Adipocyte (in vitro differentiated cells): ENCODE data around the gene FCHSD2.

Source experiments
- DNase-seq: peaks from one replicate; pipeline ENCODE4 v3.0.0-alpha.2; 2015; ENCODE audit warnings: low read depth
- H3K27me3 ChIP-seq: replicated peaks from 2 replicates; pipeline ENCODE4 v1.7.0; 2013; ENCODE audit warnings: mild to moderate bottlenecking, low read length, moderate library complexity; ENCODE audit not compliant: control insufficient read depth, insufficient read depth
- H3K36me3 ChIP-seq: 2 replicates; pipeline ENCODE4 v1.7.0; 2013; ENCODE audit warnings: low read length, mild to moderate bottlenecking, moderate library complexity; ENCODE audit not compliant: control insufficient read depth, insufficient read depth, severe bottlenecking
- H3K4me1 ChIP-seq: 2 replicates; pipeline ENCODE4 v1.7.0; 2013; ENCODE audit warnings: mild to moderate bottlenecking, low read length, moderate library complexity; ENCODE audit not compliant: control insufficient read depth, insufficient read depth
- H3K4me3 ChIP-seq: 2 replicates; pipeline ENCODE4 v1.7.0; 2013; ENCODE audit warnings: mild to moderate bottlenecking, low read length, moderate library complexity
- H3K9ac ChIP-seq: 2 replicates; pipeline ENCODE4 v1.7.0; 2013; ENCODE audit warnings: mild to moderate bottlenecking, low read length, moderate library complexity
- H3K9me3 ChIP-seq: 2 replicates; pipeline ENCODE4 v1.7.0; 2013; ENCODE audit warnings: mild to moderate bottlenecking, low read length, moderate library complexity; ENCODE audit not compliant: control insufficient read depth

The FCHSD2 gene

DNA sequence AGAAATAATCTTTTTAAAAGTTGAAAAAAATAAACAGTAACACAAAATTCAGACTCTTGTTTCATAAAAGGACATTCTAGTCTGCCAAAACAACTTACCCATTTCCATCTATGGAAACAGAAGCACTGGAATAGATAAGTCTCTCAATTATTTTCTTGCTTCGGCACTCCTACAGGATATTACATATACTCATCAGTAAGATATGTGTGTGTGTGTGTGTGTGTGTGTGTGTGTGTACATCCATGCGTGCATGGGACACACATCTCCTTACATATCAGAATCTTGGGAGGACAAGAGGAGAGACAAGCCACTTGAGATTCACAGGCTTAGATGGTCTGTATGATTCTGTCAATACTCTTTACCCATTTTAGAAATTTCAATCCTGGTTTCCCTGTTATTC is 183.3 kb downstream of the FCHSD2 start:
- peaks cover 8% of the 10 kb centered on the region for H3K4me1 ChIP-seq
- H3K9me3 ChIP-seq, result no peaks in the 10 kb centered on the region
- H3K9ac ChIP-seq, result no peak overlapping the region
- no peaks in the 10 kb centered on the region for H3K27me3 ChIP-seq
- no peaks in the 10 kb centered on the region for H3K36me3 ChIP-seq
- no peak overlapping the region for H3K4me3 ChIP-seq
- DNase-seq, result no peak

GRCh38 chr11:72955466-72955865 is 186.7 kb downstream of the FCHSD2 start:
- Histone ChIP-seq H3K9ac (no peak overlapping the region), H3K9me3 (no peaks in the 10 kb centered on the region), H3K36me3 (no peaks in the 10 kb centered on the region), H3K27me3 (no peaks in the 10 kb centered on the region), H3K4me1 (peaks cover 10% of the 10 kb centered on the region), H3K4me3 (no peak overlapping the region)
- DNase-seq, result no peak

DNA sequence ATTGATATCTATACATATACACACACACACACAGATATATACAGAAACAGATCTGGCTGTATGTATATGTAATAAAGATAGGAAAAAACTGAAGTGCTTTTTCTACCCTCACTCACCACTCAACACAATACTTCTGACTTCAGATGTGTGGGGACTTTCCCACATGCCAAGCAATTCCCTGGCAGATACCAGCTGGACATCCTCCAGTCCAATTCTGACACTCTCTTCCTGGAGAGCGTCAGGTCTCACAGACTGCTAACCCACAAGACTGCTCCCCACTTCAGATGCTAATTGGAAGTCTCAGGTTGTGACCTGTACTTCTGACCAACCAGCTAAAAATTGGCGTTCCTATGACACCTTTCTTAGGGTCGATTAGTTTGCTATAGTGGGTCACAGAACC is 187.3 kb downstream of the FCHSD2 start:
- H3K36me3 ChIP-seq, result no peaks in the 10 kb centered on the region
- DNase-seq, result no peak
- H3K9ac ChIP-seq, result no peak overlapping the region
- no peak overlapping the region for H3K4me3 ChIP-seq
- H3K4me1 ChIP-seq, result peaks cover 10% of the 10 kb centered on the region
- no peaks in the 10 kb centered on the region for H3K27me3 ChIP-seq
- H3K9me3 ChIP-seq, result no peaks in the 10 kb centered on the region

DNA sequence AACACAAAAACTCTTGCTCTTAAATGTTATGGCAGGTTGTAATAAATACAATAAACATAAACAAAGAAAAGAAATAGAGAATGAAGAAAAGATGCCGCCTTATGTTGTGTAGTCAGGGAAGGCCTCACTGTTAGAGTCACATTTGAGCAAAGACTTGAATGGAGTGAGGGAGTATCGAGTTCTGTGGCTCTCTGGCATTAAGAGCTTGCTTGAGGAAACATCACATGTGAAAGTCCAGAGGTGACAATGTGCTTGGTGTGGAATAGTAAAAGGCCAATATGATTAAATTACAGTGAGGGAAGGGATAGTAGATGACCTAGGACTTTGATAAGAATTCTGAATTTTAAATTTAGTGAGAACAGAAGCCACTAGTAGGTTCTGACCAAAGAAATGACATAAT is 188.5 kb downstream of the FCHSD2 start:
- DNase-seq, result no peak
- Histone ChIP-seq H3K27me3 (no peaks in the 10 kb centered on the region), H3K36me3 (no peaks in the 10 kb centered on the region), H3K9me3 (no peaks in the 10 kb centered on the region), H3K4me1 (peaks cover 10% of the 10 kb centered on the region), H3K9ac (no peak overlapping the region), H3K4me3 (no peak overlapping the region)

DNA sequence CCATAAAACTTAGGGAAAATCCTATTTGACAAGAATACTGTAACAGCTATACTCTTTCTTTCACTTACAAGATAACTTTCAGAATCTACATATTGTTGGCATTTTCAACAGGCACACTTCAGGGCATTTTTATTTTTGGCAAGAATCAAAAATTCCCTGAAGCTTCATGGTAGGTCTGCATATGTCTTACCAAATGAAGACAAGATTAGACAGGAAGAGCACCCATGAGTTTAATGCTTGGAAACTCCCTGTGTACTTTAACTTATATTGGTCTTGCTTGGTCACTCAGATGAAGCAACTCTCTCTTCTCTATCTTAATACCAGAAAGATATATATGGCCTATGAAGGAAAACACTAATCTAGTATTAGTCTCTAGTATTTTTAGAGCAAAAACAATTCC is 190.2 kb downstream of the FCHSD2 start:
- H3K27me3 ChIP-seq, result no peaks in the 10 kb centered on the region
- H3K36me3 ChIP-seq, result no peaks in the 10 kb centered on the region
- no peaks in the 10 kb centered on the region for H3K9me3 ChIP-seq
- H3K9ac ChIP-seq, result no peak overlapping the region
- DNase-seq, result no peak
- H3K4me3 ChIP-seq, result no peak overlapping the region
- peaks cover 10% of the 10 kb centered on the region for H3K4me1 ChIP-seq

- no peaks in the 10 kb centered on the region for H3K9me3 ChIP-seq
- peaks cover 10% of the 10 kb centered on the region for H3K4me1 ChIP-seq
- no peak overlapping the region for H3K4me3 ChIP-seq
- no peak for DNase-seq
- H3K9ac ChIP-seq, result no peak overlapping the region
- H3K36me3 ChIP-seq, result no peaks in the 10 kb centered on the region
- H3K27me3 ChIP-seq, result no peaks in the 10 kb centered on the region
Observed at GRCh38 chr11:72951193-72951592, 190.9 kb downstream of the FCHSD2 start.

DNA sequence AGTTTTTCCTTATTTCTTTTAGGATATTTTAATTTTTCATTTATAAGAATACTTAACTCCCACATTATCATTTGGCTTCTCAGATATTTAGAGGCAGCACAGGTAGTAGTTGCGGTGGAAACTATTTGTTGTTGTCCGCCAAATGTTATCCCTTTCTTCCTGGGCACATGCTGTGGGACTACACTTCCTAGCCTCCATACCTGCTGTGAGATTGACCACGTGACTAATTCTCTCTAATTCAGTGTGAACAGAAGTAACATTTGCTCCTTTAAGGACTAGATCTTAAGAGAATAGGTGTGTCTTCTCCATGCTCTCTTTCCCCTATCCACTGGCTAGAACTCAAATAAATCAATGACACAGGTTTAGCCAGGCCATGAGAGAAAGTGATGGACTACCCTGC is 191.4 kb downstream of the FCHSD2 start:
- Histone ChIP-seq H3K36me3 (no peaks in the 10 kb centered on the region), H3K9me3 (no peaks in the 10 kb centered on the region), H3K4me3 (no peak overlapping the region), H3K4me1 (peaks cover 10% of the 10 kb centered on the region), H3K27me3 (no peaks in the 10 kb centered on the region), H3K9ac (no peak overlapping the region)
- no peak for DNase-seq

- H3K27me3 ChIP-seq, result no peaks in the 10 kb centered on the region
- H3K9me3 ChIP-seq, result no peaks in the 10 kb centered on the region
- H3K9ac ChIP-seq, result no peak overlapping the region
- no peak for DNase-seq
- H3K36me3 ChIP-seq, result no peaks in the 10 kb centered on the region
- no peak overlapping the region for H3K4me3 ChIP-seq
- peaks cover 10% of the 10 kb centered on the region for H3K4me1 ChIP-seq
Observed at GRCh38 chr11:72947229-72947628, 194.9 kb downstream of the FCHSD2 start.

DNA sequence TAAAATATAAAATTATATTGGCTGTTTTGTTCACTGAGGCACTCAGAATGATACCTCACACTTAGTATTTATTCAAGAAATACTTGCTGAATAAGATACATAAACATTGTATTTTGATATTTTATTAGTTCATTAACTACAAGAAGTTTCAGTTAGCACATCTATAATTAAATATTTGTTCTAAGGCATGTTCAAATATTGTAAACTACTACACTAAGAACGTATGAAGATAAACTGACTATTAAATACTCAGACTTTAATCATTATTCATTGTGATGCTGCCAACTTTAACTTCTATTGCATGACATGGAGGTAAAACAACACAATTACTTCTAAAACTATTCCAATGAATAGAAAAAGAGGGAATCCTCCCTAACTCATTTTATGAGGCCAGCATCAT is 198.5 kb downstream of the FCHSD2 start:
- H3K9ac ChIP-seq, result no peak overlapping the region
- no peaks in the 10 kb centered on the region for H3K36me3 ChIP-seq
- no peaks in the 10 kb centered on the region for H3K27me3 ChIP-seq
- no peak overlapping the region for H3K4me3 ChIP-seq
- H3K9me3 ChIP-seq, result no peaks in the 10 kb centered on the region
- H3K4me1 ChIP-seq, result no peaks in the 10 kb centered on the region
- no peak for DNase-seq

DNA sequence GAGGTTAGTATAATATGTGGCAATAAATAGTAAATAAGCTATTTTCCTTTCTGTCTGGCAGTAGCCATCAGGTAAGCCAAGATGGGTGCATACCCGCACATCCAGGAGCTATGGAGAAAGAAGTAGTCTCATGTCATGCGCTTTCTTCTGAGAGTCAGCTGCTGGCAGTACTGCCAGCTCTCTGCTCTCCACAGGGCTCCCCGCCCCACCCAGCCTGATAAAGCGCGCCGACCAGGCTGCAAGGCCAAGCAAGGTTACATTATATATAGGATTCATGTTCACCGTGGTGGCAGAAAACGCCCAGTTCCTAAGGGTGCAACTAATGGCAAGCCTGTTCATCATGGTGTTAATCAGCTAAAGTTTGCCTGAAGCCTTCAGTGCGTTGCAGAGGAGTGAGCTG is 201.7 kb downstream of the FCHSD2 start:
- Histone ChIP-seq H3K27me3 (no peaks in the 10 kb centered on the region), H3K4me3 (no peak overlapping the region), H3K36me3 (peaks cover 3% of the 10 kb centered on the region), H3K9me3 (no peaks in the 10 kb centered on the region), H3K4me1 (no peaks in the 10 kb centered on the region), H3K9ac (no peak overlapping the region)
- DNase-seq, result no peak

GRCh38 chr11:72939031-72939430 is 203.1 kb downstream of the FCHSD2 start:
- no peak for DNase-seq
- H3K9ac ChIP-seq, result no peak overlapping the region
- no peaks in the 10 kb centered on the region for H3K9me3 ChIP-seq
- no peak overlapping the region for H3K4me3 ChIP-seq
- peaks cover 3% of the 10 kb centered on the region for H3K36me3 ChIP-seq
- H3K4me1 ChIP-seq, result no peaks in the 10 kb centered on the region
- H3K27me3 ChIP-seq, result no peaks in the 10 kb centered on the region

DNA sequence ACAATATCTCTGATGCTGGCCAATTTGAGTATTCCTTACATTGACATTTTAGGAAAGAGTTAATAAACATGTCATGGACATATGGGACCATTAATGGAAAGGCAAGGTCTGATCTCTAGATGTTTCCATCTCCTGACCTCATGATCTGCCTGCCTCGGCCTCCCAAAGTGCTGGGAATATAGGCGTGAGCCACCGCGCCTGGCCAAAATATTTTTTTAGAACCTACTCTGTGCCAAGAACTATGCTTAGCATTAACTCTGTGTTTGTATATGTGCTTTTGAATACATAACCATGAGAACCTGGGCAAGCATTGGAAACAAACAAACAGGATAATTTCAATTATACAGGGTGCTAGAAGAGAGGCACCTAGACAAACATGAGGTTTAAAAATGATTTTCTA is 204.7 kb downstream of the FCHSD2 start:
- H3K4me3 ChIP-seq, result no peak overlapping the region

More for the DNA sequence above, 204.7 kb downstream of the FCHSD2 start:
- H3K36me3 ChIP-seq, result peaks cover 3% of the 10 kb centered on the region
- H3K9ac ChIP-seq, result no peak overlapping the region
- no peaks in the 10 kb centered on the region for H3K9me3 ChIP-seq
- no peaks in the 10 kb centered on the region for H3K27me3 ChIP-seq
- no peak for DNase-seq
- peaks cover 2% of the 10 kb centered on the region for H3K4me1 ChIP-seq
